K562 (cell line): ENCODE data around the gene BEST1. TPM values are rescaled to one million over a fixed set of nuclear protein-coding genes. Genes with fewer than 3 reads are reported as not detected.

ENCODE experiments used
- ARNT ChIP-seq, 2 experiments: fragments of 450-650 bp; IDR thresholded peaks; 2 replicates each; pipeline ENCODE4 v1.6.1; 2016; ENCODE audit warnings: mild to moderate bottlenecking in 1 of 2
- ATF7 ChIP-seq: fragments of 450-650 bp; IDR thresholded peaks from 2 replicates; pipeline ENCODE4 v1.7.1; 2014; ENCODE audit warnings: mild to moderate bottlenecking, moderate library complexity
- BCOR ChIP-seq: fragments of 450-650 bp; IDR thresholded peaks from 2 replicates; pipeline ENCODE4 v1.6.1; 2016
- BRD9 ChIP-seq: fragments of 450-650 bp; IDR thresholded peaks from 2 replicates; pipeline ENCODE4 v1.6.1; 2018; ENCODE audit warnings: low read depth; ENCODE audit not compliant: partially characterized antibody
- DNMT1 ChIP-seq: fragments of 450-650 bp; IDR thresholded peaks from 2 replicates; pipeline ENCODE4 v1.6.1; 2016; ENCODE audit warnings: antibody characterized with exemption, mild to moderate bottlenecking
- ESRRB ChIP-seq: fragments of 250-450 bp; sonication (Bioruptor Pico); IDR thresholded peaks from 2 replicates; pipeline ENCODE4 v1.5.0; 2020; ENCODE audit warnings: mild to moderate bottlenecking, moderate library complexity, borderline replicate concordance
- ETV6 ChIP-seq, 3 experiments: fragments of 150-350 bp in 1 of 3; sonication (generic) in 1 of 3; formaldehyde crosslinking in 1 of 3; IDR thresholded peaks; 2 replicates each; pipeline versions ENCODE4 v1.6.1 to v1.8.0; 2014 to 2022; ENCODE audit warnings: borderline replicate concordance in 2 of 3, low read depth in 2 of 3, antibody characterized with exemption in 1 of 3, low read length in 1 of 3, mild to moderate bottlenecking in 1 of 3, missing genetic modification reagents in 1 of 3
- FOXM1 ChIP-seq, 2 experiments: fragments of 450-650 bp in 1 of 2; sonication (generic) in 1 of 2; formaldehyde crosslinking in 1 of 2; IDR thresholded peaks; 2 replicates each; pipeline versions ENCODE4 v1.6.1 to v1.9.0; 2017 to 2022; ENCODE audit warnings: low read depth in 2 of 2, mild to moderate bottlenecking in 2 of 2, missing genetic modification reagents in 1 of 2, moderate library complexity in 1 of 2
- HNRNPH1 ChIP-seq: fragments of 200-400 bp; formaldehyde crosslinking; optimal IDR thresholded peaks from 2 replicates; pipeline ENCODE3; 2017; ENCODE audit warnings: low read depth, mild to moderate bottlenecking, low read length, moderate library complexity
- NR2F6 ChIP-seq: fragments of 450-650 bp; formaldehyde crosslinking; IDR thresholded peaks from 2 replicates; pipeline ENCODE4 v1.4.0; 2020; ENCODE audit warnings: mild to moderate bottlenecking
- OTX1 ChIP-seq: fragments of 450-650 bp; formaldehyde crosslinking; IDR thresholded peaks from 2 replicates; pipeline ENCODE4 v1.4.0; 2022; ENCODE audit warnings: mild to moderate bottlenecking
- POLR2AphosphoS2 ChIP-seq: IDR thresholded peaks from 2 replicates; pipeline ENCODE4 v1.6.1; 2012; ENCODE audit warnings: low read length, improper control_type of control experiment
- RHOXF2B ChIP-seq: fragments of 250-450 bp; sonication (Bioruptor Pico); conservative IDR thresholded peaks from 2 replicates; pipeline ENCODE4 v1.5.1; 2021
- RNF2 ChIP-seq: sonication (generic); IDR thresholded peaks from 2 replicates; pipeline ENCODE4 v1.6.1; 2016
- SETDB1 ChIP-seq: IDR thresholded peaks from one replicate; pipeline ENCODE4 v1.6.1; 2012; ENCODE audit warnings: low read length, control low read depth, inconsistent platforms
- SMARCB1 ChIP-seq: IDR thresholded peaks from 2 replicates; pipeline ENCODE4 v1.6.1; 2011; ENCODE audit warnings: improper control_type of control experiment, low read depth; ENCODE audit not compliant: insufficient read length
- TEAD2 ChIP-seq: fragments of 450-650 bp; IDR thresholded peaks from 2 replicates; pipeline ENCODE4 v1.6.1; 2016; ENCODE audit warnings: missing genetic modification characterization, control low read depth, missing compliant biosample characterization
- ZFP1 ChIP-seq: fragments of 450-650 bp; formaldehyde crosslinking; IDR thresholded peaks from 2 replicates; pipeline ENCODE4 v1.4.0; 2020; ENCODE audit warnings: mild to moderate bottlenecking, mixed read lengths
- ZNF507 ChIP-seq: conservative IDR thresholded peaks from 2 replicates; pipeline ENCODE4 v1.6.1; 2017; ENCODE audit warnings: missing genetic modification characterization, missing compliant biosample characterization
- ZNF583 ChIP-seq: fragments of 250-450 bp; sonication (Bioruptor Pico); IDR thresholded peaks from 2 replicates; pipeline ENCODE4 v1.4.0; 2020
- ZNF699 ChIP-seq: fragments of 250-450 bp; sonication (Bioruptor Pico); IDR thresholded peaks from 2 replicates; pipeline ENCODE4 v1.8.0; 2021; ENCODE audit warnings: mild to moderate bottlenecking, moderate library complexity; ENCODE audit not compliant: insufficient replicate concordance
- polyA plus RNA-seq, 8 experiments: library from polyadenylated mRNA; depleted of rRNA in 4 of 8; stranded (reverse) in 5 of 8; unstranded in 3 of 8; fragments of >200 nt; fragmentation: Nextera tagmentation in 2 of 8; fragmentation: Illumina TruSeq in 1 of 8; extraction: Ambion mirVana in 2 of 8; extraction: Trizol in 1 of 8; gene quantifications; 2 replicates each; pipeline versions ENCODE4 v1.2.1 to v1.2.3, GENCODE V29; 2011 to 2014; ENCODE audit warnings: inconsistent platforms in 1 of 8, missing spikeins in 1 of 8
- total RNA-seq, 7 experiments: library from RNA; depleted of rRNA in 6 of 7; stranded (reverse); fragments of >200 nt in 6 of 7; fragmentation: Illumina TruSeq in 2 of 7; extraction: Trizol in 2 of 7; gene quantifications; 2 replicates each; pipeline versions ENCODE4 v1.2.1 to v1.2.3, GENCODE V29; 2011 to 2021; ENCODE audit warnings: low replicate concordance in 1 of 7
- TF ChIP-seq, protein P1 (sequence below): sonication (generic); formaldehyde crosslinking; IDR thresholded peaks from 2 replicates; pipeline ENCODE4 v1.8.0; 2022; ENCODE audit warnings: mild to moderate bottlenecking, low read depth, missing genetic modification reagents
- TF ChIP-seq, protein P2 (sequence below): fragments of 450-650 bp; formaldehyde crosslinking; IDR thresholded peaks from 2 replicates; pipeline ENCODE4 v1.4.0; 2022; ENCODE audit warnings: mild to moderate bottlenecking, moderate library complexity
- TF ChIP-seq, protein P3 (sequence below): fragments of 250-450 bp; sonication (Bioruptor Pico); IDR thresholded peaks from 2 replicates; pipeline ENCODE4 v1.8.0; 2022; ENCODE audit warnings: inconsistent platforms
- TF ChIP-seq, protein P4 (sequence below): fragments of 450-650 bp; IDR thresholded peaks from 2 replicates; pipeline ENCODE4 v1.6.1; 2016; ENCODE audit warnings: missing biosample characterization, missing genetic modification characterization

The BEST1 gene
- total and polyA plus RNA-seq, 9 of the 15 experiments (the other 6 are each of a cell fraction or from before 2014, with no cell fraction given): 0.07 to 1.3 (median 0.40) TPM

DNA sequence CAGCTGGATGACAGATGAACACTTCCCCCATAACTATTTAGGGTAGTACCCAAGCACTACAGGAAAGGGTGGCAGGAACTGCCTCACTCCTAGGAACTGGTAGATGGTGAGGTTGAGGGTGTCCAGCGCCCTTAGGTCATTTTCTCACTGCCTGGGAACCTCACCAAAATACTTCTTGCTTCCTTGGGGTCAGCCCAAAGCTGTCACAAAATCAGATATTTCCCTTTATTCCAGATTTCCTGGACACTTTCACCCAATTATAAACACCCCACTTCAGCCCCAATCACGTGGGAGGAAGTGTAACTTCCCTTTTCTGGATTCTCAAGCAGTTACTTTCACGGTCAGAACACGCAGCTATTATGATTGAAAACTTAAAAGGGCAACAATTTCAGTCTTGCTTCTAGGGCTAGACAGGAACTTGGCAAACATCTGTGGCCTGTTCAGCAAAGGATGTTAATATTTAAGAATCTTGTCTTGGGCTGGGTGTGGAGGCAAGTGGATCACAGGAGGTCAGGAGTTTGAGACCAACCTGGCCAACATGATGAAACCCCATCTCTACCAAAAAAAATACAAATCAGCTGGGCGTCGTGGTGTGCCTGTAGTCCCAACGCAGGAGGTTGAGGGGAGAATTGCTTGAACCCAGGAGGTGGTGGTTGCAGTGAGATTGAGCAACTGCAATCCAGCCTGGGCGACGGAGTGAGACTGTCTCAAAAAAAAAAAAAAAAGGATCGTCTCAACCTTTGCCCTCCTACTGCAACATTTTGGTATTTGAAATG is 13.3 kb downstream of the BEST1 start (continued):
- TF ChIP-seq, protein P1, sequence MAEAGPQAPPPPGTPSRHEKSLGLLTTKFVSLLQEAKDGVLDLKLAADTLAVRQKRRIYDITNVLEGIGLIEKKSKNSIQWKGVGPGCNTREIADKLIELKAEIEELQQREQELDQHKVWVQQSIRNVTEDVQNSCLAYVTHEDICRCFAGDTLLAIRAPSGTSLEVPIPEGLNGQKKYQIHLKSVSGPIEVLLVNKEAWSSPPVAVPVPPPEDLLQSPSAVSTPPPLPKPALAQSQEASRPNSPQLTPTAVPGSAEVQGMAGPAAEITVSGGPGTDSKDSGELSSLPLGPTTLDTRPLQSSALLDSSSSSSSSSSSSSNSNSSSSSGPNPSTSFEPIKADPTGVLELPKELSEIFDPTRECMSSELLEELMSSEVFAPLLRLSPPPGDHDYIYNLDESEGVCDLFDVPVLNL (CRISPR knock-in tag): 0 out of 2 replicates have a peak, but pooled peaks have one; percentile 7
- TF ChIP-seq ARNT (IDR thresholded peaks at IDR 0.05): no peak
- TF ChIP-seq BCOR: no peak
- peak; percentile 6 for TF ChIP-seq BRD9
- TF ChIP-seq ZNF699 (CRISPR knock-in tag): no peak
- TF ChIP-seq NR2F6: peak; percentile 53; the same call in 1 of the 2 replicates
- TF ChIP-seq ESRRB (CRISPR knock-in tag): peak; percentile 54; the same call in 1 of the 2 replicates
- no peak for TF ChIP-seq ATF7
- TF ChIP-seq RHOXF2B (CRISPR knock-in tag): peak; percentile 82; the same call in 1 of the 2 replicates
- no peak for TF ChIP-seq SMARCB1
- TF ChIP-seq RNF2: peak; percentile 18; the same call in 1 of the 2 replicates
- TF ChIP-seq, protein P2, sequence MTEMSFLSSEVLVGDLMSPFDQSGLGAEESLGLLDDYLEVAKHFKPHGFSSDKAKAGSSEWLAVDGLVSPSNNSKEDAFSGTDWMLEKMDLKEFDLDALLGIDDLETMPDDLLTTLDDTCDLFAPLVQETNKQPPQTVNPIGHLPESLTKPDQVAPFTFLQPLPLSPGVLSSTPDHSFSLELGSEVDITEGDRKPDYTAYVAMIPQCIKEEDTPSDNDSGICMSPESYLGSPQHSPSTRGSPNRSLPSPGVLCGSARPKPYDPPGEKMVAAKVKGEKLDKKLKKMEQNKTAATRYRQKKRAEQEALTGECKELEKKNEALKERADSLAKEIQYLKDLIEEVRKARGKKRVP (CRISPR knock-in tag): peak; percentile 24; the same call in 1 of the 2 replicates
- TF ChIP-seq HNRNPH1: no peak
- TF ChIP-seq ZFP1 (CRISPR knock-in tag): peak; percentile 63; the same call in 1 of the 2 replicates
- TF ChIP-seq, protein P3, sequence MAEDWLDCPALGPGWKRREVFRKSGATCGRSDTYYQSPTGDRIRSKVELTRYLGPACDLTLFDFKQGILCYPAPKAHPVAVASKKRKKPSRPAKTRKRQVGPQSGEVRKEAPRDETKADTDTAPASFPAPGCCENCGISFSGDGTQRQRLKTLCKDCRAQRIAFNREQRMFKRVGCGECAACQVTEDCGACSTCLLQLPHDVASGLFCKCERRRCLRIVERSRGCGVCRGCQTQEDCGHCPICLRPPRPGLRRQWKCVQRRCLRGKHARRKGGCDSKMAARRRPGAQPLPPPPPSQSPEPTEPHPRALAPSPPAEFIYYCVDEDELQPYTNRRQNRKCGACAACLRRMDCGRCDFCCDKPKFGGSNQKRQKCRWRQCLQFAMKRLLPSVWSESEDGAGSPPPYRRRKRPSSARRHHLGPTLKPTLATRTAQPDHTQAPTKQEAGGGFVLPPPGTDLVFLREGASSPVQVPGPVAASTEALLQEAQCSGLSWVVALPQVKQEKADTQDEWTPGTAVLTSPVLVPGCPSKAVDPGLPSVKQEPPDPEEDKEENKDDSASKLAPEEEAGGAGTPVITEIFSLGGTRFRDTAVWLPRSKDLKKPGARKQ (CRISPR knock-in tag): no peak
- TF ChIP-seq FOXM1 (IDR thresholded peaks at IDR 0.05; ENCODE audit: low read depth): no peak
- TF ChIP-seq FOXM1 (CRISPR knock-in tag; IDR thresholded peaks at IDR 0.05; ENCODE audit: low read depth): 0 out of 2 replicates have a peak, but pooled peaks have one; percentile 68
- no peak for TF ChIP-seq SETDB1
- TF ChIP-seq DNMT1: no peak
- peak; percentile 94 for TF ChIP-seq OTX1
- TF ChIP-seq TEAD2 (tag): no peak
- TF ChIP-seq, protein P4, sequence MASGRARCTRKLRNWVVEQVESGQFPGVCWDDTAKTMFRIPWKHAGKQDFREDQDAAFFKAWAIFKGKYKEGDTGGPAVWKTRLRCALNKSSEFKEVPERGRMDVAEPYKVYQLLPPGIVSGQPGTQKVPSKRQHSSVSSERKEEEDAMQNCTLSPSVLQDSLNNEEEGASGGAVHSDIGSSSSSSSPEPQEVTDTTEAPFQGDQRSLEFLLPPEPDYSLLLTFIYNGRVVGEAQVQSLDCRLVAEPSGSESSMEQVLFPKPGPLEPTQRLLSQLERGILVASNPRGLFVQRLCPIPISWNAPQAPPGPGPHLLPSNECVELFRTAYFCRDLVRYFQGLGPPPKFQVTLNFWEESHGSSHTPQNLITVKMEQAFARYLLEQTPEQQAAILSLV (tag): no peak
- TF ChIP-seq POLR2AphosphoS2: peak; percentile 100
- TF ChIP-seq ZNF583: no peak
- peak; percentile 29 to 57; a peak in 2 of 4 replicates for TF ChIP-seq ETV6 (IDR thresholded peaks at IDR 0.05; ENCODE audit: borderline replicate concordance in 1 of 2, low read depth in 2 of 2, low read length in 1 of 2)
- no peak for TF ChIP-seq ETV6 (CRISPR knock-in tag; IDR thresholded peaks at IDR 0.05; ENCODE audit: borderline replicate concordance)
- no peak for TF ChIP-seq ZNF507
